Endodermal cell (in vitro differentiated cells): ENCODE results near the gene GRM8. TPM values are rescaled to one million over a fixed set of nuclear protein-coding genes. Genes with fewer than 3 reads are reported as not detected.

Experiments
- DNase-seq: peaks from one replicate; pipeline ENCODE4 v3.0.0-alpha.2; 2017
- H3K27ac ChIP-seq: 2 replicates; pipeline ENCODE4 v1.5.1; 2013; ENCODE audit warnings: mild to moderate bottlenecking, low read depth, low read length, moderate library complexity
- H3K27me3 ChIP-seq: 2 replicates; pipeline ENCODE4 v1.6.1; 2013; ENCODE audit warnings: mild to moderate bottlenecking, low read length, moderate library complexity; ENCODE audit not compliant: insufficient read depth, control insufficient read depth, poor library complexity, severe bottlenecking
- H3K36me3 ChIP-seq: 2 replicates; pipeline ENCODE4 v1.7.0; 2013; ENCODE audit warnings: mild to moderate bottlenecking, low read length, moderate library complexity; ENCODE audit not compliant: control insufficient read depth, insufficient read depth
- H3K4me1 ChIP-seq: one replicate; pipeline ENCODE4 v1.7.0; 2013; ENCODE audit warnings: low read length; ENCODE audit not compliant: control insufficient read depth, insufficient read depth
- H3K4me3 ChIP-seq: 2 replicates; pipeline ENCODE4 v1.5.1; 2013; ENCODE audit warnings: mild to moderate bottlenecking, low read length, moderate library complexity
- H3K9ac ChIP-seq: 2 replicates; pipeline ENCODE4 v1.6.1; 2013; ENCODE audit warnings: mild to moderate bottlenecking, low read length, moderate library complexity; ENCODE audit not compliant: poor library complexity, severe bottlenecking; ENCODE audit errors: extremely low read depth
- H3K9me3 ChIP-seq: 2 replicates; pipeline ENCODE4 v1.6.1; 2013; ENCODE audit warnings: mild to moderate bottlenecking, low read length, moderate library complexity; ENCODE audit not compliant: control insufficient read depth
- H3K27ac Mint-ChIP-seq: 2 replicates; pipeline ENCODE4 v1.8.0; 2020; ENCODE audit warnings: mixed read lengths
- H3K27me3 Mint-ChIP-seq: 2 replicates; pipeline ENCODE4 v1.8.0; 2021; ENCODE audit warnings: mild to moderate bottlenecking, mixed read lengths; ENCODE audit not compliant: insufficient read depth
- H3K36me3 Mint-ChIP-seq: 2 replicates; pipeline ENCODE4 v1.8.0; 2020; ENCODE audit warnings: low read depth, mixed read lengths
- H3K4me1 Mint-ChIP-seq: 2 replicates; pipeline ENCODE4 v1.8.0; 2020; ENCODE audit warnings: mixed read lengths
- H3K4me3 Mint-ChIP-seq: 2 replicates; pipeline ENCODE4 v1.8.0; 2020; ENCODE audit warnings: mild to moderate bottlenecking, moderate library complexity, mixed read lengths
- H3K9me3 Mint-ChIP-seq: 2 replicates; pipeline ENCODE4 v1.8.0; 2020; ENCODE audit warnings: mild to moderate bottlenecking, mixed read lengths
- WGBS, 2 experiments: methylation state at CpG; one replicate each; pipeline versions ENCODE4 v1.1.5 to v1.1.7; 2013; ENCODE audit warnings: missing lambda C conversion rate in 2 of 2, mixed read lengths in 1 of 2; ENCODE audit not compliant: insufficient coverage in 1 of 2, insufficient read length in 1 of 2; 5-methylcytosine and 5-hydroxymethylcytosine counted together
- total RNA-seq, 2 donors: library from RNA; stranded (reverse); fragmentation: NEBNext Ultra II Directional in 1 of 2; extraction: Animal tissue kit (Norgen Biotek cat#: 25700) in 1 of 2; gene quantifications; 2 replicates in 1 of 2; 3 replicates in 1 of 2; pipeline ENCODE4 v1.2.1, GENCODE V29; 2021
- TF ChIP-seq, protein P1 (sequence below): fragments of 200-600 bp; sonication (generic); conservative IDR thresholded peaks from 2 replicates; pipeline ENCODE4 v1.5.0; 2021; ENCODE audit warnings: antibody characterized with exemption, mild to moderate bottlenecking

The GRM8 gene
- total RNA-seq, 2 donors from 2014 or later: 0.93 to 2.0 TPM

DNA sequence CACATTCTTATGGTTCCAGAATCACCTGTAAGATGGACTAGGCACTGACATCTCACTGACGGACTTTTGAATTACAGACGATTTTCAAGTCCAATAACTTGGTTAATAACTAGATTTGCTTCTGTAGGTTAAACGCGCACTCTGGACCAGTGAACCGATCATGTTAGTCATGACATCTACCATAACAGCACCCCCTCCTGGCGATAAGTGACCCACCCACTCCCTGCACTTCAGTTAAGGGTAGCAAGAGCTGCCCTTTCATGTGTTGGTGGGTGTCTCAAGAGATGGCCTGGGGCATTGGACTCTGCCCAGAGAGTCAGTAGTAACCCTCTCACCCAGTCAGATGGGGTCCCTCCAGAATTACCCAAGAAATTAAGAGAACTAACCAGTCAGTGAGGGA, 12.9 kb downstream of the GRM8 start:
- Mint-ChIP-seq H3K27ac (no peak overlapping the region), H3K27me3 (peaks cover 42% of the 10 kb centered on the region), H3K9me3 (peaks cover 4% of the 10 kb centered on the region), H3K36me3 (no peaks in the 10 kb centered on the region), H3K4me1 (no peaks in the 10 kb centered on the region), H3K4me3 (no peak overlapping the region)
- Histone ChIP-seq H3K4me3 (no peak overlapping the region), H3K27me3 (no peaks in the 10 kb centered on the region), H3K36me3 (no peaks in the 10 kb centered on the region), H3K9ac (no peak overlapping the region), H3K27ac (no peak overlapping the region), H3K9me3 (peaks cover 8% of the 10 kb centered on the region), H3K4me1 (no peaks in the 10 kb centered on the region)
- WGBS, 2 experiments: 88 to 93% methylated on average over 2 to 6 of the region's 6 CpGs
- DNase-seq: peak; percentile 73
- TF ChIP-seq, protein P1, sequence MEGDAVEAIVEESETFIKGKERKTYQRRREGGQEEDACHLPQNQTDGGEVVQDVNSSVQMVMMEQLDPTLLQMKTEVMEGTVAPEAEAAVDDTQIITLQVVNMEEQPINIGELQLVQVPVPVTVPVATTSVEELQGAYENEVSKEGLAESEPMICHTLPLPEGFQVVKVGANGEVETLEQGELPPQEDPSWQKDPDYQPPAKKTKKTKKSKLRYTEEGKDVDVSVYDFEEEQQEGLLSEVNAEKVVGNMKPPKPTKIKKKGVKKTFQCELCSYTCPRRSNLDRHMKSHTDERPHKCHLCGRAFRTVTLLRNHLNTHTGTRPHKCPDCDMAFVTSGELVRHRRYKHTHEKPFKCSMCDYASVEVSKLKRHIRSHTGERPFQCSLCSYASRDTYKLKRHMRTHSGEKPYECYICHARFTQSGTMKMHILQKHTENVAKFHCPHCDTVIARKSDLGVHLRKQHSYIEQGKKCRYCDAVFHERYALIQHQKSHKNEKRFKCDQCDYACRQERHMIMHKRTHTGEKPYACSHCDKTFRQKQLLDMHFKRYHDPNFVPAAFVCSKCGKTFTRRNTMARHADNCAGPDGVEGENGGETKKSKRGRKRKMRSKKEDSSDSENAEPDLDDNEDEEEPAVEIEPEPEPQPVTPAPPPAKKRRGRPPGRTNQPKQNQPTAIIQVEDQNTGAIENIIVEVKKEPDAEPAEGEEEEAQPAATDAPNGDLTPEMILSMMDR: peak; percentile 76

DNA sequence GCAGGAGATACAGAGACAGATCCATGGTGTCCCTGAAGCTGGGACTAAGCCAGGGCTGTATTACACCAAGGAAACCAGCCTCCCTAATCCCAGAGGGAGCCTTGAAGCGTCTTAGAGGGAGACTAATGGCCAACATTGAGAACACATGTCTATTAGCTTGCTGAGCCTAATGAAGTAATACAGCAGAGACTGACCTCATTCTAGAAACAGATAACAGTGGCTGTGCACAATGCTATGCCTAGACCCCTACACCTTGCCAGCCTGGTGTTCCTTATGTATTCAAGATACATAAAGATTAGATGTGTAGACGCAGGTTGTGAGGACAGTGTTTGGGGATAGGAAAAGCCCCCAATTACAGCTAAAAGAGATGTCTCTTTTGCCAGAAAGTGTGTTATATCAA, 19.1 kb downstream of the GRM8 start:
- Histone ChIP-seq H3K9me3 (peaks cover 14% of the 10 kb centered on the region), H3K9ac (no peak overlapping the region), H3K4me1 (no peaks in the 10 kb centered on the region), H3K27me3 (no peaks in the 10 kb centered on the region), H3K27ac (no peak overlapping the region), H3K4me3 (no peak overlapping the region), H3K36me3 (no peaks in the 10 kb centered on the region)
- TF ChIP-seq, protein P1: no peak
- Mint-ChIP-seq H3K27me3 (peaks cover 7% of the 10 kb centered on the region), H3K9me3 (peaks cover 4% of the 10 kb centered on the region), H3K4me1 (no peaks in the 10 kb centered on the region), H3K27ac (no peak overlapping the region), H3K4me3 (no peak overlapping the region), H3K36me3 (no peaks in the 10 kb centered on the region)
- DNase-seq: no peak
- 83 to 92% methylated on average over 1 to 2 of the region's 2 CpGs for WGBS, 2 experiments

DNA sequence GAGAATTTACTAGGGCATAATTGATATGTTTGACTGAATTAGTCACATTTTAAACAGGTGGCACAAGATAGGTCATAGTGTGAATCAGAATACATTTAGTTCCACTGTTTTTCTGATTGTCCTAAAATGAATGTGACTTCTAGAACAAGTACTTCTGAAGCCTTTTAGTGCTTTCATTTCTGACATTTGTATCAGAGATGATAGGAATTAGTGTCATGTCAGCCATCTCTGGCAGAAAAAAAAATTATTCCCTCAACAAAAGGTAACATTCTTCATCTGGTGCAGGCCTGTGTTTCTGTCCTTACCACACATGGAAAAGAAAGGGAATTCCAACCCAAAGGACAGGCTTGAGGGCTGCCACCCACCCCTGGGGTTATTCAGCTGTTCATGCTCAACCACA, 21.3 kb downstream of the GRM8 start:
- no peaks in the 10 kb centered on the region for H3K4me1 Mint-ChIP-seq
- Histone ChIP-seq H3K27ac (no peak overlapping the region), H3K9ac (no peak overlapping the region), H3K4me1 (no peaks in the 10 kb centered on the region), H3K4me3 (no peak overlapping the region), H3K27me3 (no peaks in the 10 kb centered on the region), H3K36me3 (no peaks in the 10 kb centered on the region), H3K9me3 (peaks cover 7% of the 10 kb centered on the region)
- no peak for DNase-seq
- peaks cover 15% of the 10 kb centered on the region for H3K27me3 Mint-ChIP-seq
- TF ChIP-seq, protein P1: no peak
- H3K36me3 Mint-ChIP-seq: no peaks in the 10 kb centered on the region
- no peak overlapping the region for H3K4me3 Mint-ChIP-seq
- no peak overlapping the region for H3K27ac Mint-ChIP-seq
- H3K9me3 Mint-ChIP-seq: no peaks in the 10 kb centered on the region
